Stimulated activated CD4-positive, alpha-beta T cell treated with anti-CD3 and anti-CD28 coated beads, Interleukin-15, amount 100 ng/mL, for 24 hours (primary cell): ENCODE data around the gene COL18A1.
"Not testable (repeated sequence)": the region's sequence is repeated elsewhere in the genome, so short reads cannot be mapped to it uniquely, and the experiment has no call there.

Experiments
- DNase-seq: peaks from one replicate; pipeline ENCODE4 v3.0.0-alpha.2; 2020

The COL18A1 gene

DNA sequence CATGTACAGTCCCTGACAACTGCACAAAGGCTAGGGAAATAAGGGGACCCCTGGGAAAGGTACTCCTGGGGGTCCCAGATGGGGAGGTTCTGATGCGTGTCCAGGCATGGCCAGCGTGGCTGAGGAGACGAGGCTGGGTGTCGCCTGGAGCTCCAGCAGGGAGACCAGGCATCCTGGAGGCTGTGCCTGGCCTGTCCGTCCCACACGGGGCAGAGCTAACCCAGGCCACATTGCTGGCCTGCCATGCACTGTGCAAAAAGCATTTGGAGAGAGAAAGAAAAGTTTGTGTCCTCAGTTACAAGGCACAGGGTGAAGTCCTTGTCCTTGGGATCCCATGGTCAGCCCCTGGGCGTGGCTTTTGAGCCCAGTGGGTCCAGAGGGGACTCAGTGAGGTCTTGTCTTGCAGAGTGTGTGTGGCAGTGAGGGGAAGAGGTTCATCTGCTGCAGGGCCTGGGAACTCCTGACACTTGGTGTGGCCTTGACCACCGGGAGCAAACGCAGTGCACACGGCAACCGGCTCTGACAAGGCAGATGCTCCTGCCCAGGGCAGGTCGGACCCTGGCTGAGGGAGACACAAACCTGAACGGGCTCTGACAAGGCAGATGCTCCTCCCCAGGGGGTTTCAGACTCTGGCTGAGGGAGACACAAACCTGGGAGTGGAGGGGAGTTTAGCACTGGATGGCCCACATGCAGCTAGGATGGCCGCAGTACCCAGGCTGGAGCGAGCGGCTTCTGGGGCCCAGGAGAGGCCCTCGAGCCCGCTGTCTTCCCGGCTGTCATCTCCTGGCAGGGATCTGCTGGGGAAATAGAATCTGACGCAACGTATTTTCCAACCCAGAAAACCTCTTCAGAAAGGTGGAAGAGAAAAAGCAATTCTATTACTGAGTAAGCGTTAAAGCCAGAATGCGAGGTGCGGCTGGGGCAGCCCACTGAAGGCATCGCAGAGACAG is 37.3 kb upstream of the COL18A1 start:
- no peak for DNase-seq

DNA sequence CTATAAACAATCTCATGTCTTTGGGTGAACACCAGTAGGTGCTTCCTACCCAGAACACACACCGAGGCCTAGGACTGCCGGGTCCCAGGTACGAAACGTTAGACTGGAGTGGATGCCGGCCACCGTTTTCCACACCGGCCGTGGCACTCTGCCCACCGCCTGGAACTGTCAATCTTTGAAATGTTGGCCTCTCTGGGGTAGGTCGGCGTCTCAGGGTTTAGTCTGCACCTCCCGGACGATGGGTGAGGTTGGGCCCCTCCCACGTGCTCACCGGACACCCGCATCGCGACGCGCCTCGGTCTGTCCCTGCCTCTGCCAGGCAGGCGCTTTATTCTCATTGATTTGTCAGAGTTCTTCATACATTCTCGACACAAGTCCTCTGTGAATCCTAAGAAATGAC is 35.9 kb upstream of the COL18A1 start:
- DNase-seq: not testable (repeated sequence)

DNA sequence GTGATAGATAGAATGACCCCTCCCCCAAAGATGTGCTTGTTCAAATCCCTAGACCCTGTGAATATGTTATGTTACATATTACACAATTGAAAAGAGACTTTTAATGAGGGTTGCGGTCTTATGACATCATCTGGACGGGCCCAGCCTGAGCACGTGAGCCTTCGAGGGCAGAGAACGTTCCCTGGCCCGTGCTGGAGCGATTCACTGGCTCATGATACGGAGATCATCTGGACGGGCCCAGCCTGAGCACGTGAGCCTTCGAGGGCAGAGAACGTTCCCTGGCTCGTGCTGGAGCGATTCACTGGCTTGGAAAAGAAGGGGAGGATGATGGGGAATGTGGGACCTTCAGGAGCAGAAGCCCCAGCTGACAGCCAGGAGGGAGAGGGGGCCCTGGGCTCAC is 34.4 kb upstream of the COL18A1 start:
- no peak for DNase-seq

DNA sequence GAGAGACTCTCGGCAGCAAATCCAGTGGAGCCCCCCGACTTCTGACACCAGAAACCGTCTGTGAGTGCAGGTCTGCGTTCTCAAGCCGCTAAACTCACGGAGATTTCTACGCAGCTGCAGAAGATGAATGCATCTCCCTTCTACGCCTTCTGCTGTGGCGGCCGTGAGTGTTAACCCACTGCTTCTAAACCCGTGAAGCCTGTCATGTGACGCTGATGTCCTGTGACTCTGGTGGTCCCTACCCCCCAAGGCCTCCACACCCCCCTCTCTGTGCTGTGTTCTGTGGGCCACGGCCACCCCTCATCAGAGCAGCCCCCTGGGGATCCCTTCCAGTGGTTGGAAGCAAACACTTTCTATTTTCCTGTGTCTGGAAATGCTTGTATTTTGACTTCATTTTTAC is 33.9 kb upstream of the COL18A1 start:
- no peak for DNase-seq

DNA sequence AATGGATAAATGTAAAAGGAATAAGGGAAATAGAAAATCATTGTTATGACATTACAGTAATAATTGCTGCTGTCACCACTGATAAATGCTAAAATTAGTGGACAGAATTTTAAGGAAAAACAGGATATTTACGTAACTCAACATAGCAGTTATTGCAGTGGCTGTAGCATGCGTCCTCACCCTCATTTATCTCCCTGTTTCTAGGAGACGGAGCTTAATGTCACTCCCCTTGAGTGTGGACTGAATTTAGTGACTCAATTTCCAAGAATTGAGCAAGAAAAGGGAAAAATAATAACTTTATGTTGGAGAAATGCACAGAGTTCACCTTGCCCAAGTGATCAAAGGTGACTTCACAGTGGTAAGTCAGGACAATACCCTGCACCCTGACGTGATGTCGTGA is 33.3 kb upstream of the COL18A1 start:
- DNase-seq: no peak

DNA sequence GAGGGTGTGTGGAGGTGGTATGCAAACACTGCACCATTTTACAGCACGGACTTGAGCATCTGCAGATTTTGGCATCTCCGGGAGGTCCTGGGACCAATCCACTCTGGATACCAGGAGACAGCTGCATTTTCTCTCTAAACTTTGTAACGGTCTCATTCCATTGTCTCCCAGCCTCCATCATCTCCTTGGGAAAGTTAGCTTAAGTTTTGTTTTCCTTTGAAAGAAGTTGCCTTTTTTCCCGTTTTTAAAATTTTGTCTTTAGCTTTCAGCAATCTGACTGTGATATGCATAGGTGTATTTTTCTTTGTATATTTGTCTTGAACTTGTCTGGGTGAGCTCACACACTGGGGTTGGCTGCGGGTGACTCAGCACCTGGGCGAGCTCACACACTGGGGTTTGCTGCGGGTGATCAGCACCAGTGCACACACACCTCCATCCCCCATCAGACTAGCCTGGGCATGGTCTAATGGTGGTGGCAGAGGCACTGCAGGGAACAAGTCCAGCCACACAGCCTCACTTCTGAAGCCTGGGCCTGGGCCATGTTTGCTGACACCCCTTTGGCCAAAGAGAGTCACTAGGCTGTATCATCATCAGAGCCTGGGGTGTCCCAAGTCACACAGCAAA is 32.1 kb upstream of the COL18A1 start:
- DNase-seq: no peak

DNA sequence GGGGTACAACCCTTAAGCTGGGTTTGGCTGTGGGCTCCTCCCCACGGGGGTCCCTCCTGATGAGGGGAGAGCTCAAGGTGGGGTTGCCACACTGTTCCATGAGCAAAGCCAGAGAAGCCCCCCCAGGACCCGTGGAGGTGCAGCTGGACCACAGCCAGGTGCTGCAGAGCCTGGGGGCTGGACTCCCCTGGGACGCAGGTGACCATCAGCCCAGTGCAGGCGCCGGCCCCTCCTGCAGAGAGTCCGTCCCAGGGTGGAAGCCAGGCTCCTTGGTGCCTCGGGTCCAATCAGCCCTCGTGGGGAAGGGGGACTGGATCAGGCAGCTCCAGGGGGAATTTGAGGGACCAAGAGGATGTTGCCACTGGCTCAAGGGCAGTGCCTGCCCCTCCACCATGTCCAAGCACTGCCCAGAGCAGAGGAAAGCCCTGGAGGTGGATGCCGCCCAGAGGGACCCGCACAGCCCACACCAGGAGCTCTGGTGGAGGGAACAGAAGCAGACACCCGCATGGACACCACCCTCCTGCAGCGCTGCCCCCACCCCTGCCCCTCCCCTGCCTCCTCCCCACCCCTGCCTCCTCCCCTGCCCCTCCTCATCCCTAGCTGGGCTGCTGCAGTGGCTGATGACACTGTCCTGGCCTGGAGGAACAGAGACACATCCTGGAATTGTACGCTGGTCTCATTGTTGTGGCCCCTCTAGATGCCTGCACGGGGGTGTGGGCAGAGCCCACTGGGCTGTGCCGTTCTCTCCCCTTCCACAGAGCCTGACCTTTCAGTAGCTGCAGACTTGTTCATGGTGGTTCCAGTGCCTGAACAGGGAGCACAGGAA is 30.8 kb upstream of the COL18A1 start:
- DNase-seq: no peak

DNA sequence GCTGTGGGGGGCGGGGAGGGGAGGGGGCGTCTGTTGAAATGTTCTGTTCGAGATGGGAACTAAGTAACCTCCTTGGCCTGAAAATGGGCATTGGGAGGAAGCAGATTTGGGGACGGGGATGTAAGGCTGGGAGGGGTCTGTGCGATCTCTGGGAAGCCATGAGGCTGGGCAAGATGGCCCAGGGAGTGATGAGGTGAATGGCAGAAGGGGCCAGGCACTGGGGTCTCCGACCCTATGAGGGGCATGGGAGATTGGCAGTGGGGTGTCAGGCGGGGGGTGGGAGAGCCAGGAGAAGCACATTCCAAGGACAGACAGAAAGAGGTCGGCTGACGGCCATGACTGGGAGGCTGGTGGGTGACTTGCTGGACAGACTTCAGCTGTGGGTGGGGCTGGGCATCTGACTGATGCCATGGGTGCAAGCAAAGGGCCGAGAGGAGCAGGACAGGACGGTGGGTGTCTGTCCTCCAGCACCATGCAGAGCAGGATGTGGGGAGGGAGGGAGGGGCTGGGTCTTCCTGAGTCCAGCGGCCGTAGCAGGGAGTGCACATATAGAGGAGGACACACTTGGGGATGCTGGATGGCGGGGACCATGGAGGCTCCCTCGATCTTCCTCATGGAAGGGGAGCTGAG is 30.0 kb upstream of the COL18A1 start:
- DNase-seq: no peak

DNA sequence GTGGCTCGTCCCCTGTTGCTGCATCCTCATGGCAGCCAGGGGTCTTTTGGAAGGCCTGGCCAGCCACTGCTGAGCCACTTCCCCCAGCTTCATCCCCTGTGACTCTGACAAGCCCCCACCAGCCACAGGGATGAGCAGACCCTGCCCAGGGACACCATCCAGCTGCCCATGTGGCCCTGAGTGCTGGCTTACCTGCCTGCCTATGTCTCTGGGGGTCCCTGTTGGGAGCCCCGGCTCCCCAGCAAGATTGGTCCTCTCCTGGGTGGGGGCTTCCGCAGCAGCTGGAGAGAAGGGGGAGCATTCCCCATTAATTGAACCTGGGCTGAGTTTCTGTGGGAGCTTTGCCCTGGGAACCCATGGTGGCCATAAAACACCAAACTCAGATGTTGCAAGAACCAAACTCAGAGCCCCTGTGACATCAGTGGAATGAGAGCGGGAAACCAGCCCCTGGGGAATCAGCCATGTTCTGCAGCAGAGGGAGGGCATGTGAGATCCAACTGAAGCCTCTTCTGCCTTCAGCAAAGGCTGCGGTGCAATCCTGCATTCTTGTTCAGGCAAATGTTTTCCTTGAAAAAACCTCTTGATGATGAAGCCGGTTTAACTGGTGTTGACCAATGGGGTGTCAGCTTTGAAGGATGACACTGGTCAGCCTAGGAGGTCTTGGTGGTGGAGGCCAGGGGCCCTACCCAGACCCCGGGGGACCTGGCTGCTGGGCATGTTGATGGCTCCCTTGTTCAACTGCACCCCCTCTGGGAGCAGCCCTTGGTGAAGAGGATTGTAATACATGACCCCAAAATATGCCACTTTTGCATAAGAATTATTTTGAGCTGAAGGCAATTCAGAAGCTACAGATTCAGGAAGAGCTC is 28.3 kb upstream of the COL18A1 start:
- DNase-seq: no peak

DNA sequence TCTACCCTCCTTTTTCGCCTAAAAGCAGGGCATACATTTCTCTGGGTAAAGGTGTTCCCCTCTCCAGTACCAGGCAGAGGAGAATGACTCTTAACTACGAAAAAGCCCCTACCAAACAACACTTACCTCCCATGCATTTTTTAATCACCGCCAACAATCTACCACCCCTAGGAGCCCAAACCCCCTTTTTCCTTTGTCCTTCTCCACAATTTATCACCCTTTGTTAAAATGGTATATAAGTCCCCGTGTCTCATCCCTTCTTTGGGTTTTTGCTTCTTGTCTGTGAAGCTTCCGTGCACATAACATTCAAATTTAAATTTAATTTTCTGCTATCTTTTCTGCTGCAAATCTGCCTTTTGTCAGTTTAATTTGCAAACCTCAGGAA is 27.6 kb upstream of the COL18A1 start:
- DNase-seq: no peak

DNA sequence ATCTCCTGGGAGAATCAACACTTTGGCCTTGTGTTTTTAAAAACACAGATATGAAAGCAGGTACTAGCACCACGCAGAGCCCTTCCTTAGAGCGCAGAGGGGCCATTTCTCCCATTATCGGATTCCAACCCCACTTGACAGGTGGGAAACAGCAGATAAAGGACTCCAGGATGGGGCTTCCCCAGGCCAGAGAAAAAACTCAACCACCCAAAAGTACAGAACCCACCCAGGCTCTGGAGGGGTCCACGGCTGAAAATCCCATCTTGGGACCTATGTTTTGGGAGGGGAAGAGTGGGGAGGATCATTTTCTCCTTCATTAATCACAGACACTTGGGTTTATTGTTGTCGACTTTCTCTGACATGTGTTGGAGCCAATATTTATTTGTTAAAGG is 27.1 kb upstream of the COL18A1 start:
- DNase-seq: no peak

DNA sequence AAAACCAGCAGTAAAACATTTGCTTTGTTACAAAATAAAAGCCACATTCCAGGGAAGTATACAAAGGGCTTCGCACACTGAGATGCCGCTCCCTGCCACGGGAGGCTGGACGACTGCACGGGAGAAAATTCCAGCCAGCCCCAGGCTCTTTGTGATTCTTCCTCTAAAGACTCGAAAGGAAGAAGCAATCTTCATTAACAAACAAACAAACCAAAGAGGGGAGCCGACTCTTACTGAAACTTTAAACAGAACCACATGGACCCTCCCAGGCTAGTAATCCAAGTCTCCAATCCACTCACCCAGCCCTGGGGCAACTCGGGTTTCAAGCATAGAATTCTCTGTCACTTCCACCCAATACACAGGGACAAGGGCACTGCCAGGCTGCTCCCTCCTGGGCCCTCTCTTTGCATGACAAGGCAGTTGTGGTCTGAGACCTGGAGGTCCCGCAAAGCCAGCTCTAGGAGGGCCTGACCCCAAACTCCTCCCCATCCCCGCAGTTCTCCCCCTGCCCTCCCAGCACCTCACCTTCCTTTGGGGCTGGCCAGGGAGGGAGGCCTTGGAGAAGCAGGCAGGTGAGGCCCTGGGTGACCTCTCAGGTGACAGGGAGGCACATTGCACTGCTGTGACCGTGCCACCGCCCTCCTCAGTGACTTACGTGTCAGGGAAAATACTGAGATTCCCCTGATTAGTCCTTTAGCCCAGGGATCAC is 26.6 kb upstream of the COL18A1 start:
- no peak for DNase-seq

DNA sequence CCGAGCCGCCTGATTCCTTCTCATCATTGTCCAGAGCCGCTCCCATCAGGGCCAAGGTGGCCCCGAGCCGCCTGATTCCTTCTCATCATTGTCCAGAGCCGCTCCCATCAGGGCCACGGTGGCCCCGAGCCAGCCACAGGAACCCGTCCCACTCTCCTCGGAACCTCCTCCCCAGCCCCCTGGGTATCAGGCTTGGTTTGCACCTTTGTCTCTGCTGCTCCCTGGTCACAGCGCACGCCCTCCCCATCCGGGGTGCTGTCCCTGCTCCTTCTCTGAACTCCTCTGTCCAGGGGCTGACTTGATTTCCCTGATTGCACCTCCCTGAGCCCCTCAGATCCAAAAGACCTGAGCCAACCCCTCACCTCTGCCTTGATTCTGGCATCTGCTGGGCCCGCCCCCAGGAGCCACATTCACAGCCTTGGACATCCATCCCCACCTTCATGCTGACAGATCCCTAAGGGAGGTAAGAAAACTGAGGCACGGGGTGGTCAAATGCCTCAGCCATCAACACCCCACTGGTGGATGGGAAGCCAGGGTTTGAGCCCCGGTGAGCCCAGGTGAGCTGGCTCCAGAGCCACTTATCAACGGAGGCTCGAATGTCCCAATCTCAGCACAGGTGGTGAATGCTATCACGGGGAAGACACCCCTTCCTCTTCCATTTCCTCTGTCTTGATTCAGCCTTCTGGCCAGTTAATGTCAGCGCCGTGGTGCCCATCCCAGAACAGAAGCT is 25.6 kb upstream of the COL18A1 start:
- no peak for DNase-seq

DNA sequence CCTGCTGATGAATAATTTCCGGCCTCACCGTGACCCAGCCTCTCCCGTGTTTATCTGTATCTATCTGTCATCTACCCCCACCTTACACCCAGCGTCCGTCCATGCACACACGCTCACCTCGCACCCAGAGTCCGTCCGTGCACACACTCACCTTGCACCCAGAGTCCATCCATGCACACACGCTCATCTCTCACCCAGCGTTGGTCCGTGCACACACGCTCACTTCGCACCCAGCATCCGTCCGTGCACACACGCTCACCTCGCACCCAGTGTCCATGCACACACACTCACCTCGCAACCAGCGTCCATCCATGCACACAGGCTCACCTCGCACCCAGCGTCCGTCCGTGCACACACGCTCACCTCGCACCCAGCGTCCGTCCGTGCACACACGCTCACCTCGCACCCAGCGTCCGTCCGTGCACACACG is 25.0 kb upstream of the COL18A1 start:
- DNase-seq: no peak

DNA sequence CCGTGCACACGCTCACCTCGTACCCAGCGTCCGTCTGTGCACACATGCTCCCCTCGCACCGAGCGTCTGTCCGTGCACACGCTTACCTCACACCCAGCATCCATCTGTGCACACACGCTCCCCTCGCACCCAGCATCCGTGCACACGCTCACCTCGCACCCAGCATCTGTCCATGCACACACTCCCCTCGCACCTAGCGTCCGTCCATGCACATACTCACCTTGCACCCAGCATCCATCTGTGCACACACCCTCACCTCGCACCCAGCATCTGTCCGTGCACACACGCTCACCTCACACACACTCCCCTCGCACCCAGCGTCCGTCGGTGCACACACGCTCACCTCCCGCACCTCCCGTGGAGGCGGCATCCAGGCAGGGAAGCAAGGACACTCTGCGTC is 24.4 kb upstream of the COL18A1 start:
- no peak for DNase-seq

DNA sequence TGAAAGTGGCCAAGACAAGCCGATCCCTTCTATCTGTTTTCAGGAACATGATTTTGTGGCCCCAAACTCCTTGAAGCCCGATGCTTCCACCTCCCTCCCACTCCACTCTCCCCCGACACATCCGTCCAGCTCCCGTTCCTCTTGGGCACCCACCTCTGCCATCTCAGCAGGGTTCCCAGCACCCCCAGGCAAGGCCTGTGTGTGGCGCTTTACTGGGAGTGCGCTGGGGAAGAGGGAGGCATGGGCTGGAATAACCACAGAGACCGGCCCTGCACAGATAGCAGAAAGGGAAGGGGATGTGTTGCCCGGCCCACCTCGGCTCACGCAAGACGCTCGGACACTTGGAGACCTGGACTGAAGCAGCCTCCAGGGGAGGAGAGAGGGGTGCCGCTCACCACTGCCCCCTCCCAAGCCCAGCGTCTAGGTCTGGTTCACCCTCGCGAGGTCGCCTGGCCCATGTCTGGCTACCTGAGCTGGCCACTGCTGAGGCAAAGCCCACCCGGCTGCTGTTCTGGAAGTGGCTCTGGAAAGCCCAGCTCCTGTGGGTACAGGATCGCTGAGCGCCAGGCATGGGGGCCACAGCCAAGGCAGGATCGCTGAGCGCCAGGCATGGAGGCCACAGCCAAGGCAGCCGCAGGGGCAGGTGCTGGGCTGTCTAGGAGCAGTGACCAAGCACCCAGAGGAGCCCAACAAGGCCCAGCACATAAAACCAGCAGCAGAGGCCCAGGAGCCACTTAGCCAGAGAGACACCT is 23.8 kb upstream of the COL18A1 start:
- DNase-seq: no peak

DNA sequence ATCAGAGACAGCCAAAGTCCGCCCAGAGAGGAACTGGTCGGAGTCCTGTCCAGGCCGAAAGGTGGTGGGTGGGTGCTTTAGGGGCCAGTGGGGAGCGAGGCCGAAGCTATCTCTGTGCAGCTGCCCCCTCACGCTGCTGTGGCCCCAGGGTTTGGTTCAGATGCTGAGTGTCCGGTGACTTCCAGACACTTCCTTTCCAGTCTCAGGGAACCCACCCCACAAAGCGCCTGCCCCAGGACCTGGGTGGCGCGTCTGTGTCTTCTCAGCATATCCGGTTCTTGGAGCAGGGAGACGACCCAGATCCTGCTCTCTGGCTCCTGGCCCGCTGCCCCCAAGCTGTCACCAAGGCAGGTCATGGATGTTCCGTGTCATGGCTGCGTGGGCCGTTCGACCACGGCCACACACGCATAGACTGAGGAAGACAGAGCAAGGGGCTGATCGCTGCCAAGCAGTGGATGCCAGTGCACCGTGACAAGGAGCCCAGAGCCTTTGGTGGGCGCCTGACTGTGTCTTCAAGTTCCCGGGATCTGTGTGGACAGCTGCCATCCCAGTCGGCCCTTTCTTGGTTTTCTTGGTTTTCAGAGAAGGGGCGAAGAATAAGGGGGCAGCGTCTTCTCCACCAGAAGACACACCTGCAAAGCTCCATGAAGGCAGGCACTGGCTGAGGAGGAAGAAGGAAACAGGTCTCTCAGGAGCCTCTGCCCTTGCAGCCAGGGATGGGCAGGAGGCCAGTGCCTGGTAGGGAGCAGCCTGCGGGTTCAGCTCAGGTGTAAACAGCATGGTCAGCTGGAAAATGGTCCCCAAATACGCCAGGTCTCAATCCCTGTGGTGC is 22.9 kb upstream of the COL18A1 start:
- no peak for DNase-seq

DNA sequence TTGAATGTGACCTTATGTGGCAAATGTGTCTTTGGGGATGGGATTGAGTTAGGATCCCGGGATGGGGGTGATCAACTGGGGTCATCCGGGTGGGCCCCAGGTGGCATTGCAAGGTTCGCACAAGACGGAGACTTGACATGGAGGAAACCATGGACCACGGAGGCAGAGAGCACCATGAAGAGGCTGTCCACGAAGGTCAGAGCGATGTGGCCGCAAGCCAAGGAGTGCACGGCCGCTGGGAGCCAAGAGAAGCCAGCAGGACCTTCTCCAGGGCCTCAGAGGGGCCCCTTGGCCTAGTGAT is 22.3 kb upstream of the COL18A1 start:
- DNase-seq: no peak

DNA sequence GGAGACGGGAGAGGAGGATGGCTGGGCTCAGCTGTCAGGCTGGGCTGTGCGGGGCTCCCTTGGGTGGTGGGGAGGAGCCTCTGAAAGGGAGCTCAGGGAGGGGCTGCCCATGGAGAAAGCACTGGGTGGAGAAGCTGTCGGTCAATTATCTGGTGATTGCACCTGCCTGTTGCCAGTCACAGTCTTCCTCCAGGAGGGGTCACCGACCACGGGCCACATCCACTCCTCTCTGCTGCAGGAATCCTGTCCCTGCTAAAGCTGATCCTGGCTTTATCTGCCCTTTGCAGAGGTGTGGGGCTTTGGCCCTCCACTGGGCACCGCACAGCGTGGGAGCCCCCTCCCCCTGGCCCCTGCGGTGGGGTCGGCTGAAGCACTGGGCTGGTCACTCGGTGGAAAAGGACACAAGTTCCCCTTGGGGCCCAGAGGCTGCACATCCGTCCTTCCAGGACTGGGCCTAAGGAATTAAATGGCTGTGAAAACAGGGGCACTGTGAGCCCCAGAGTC is 21.8 kb upstream of the COL18A1 start:
- DNase-seq: no peak
